GM19452 (cell line): ENCODE results near the gene DAPP1.
"Not testable (repeated sequence)": the region's sequence is repeated elsewhere in the genome, so short reads cannot be mapped to it uniquely, and the experiment has no call there.

Experiments
- ATAC-seq: cut with Tn5 transposase; IDR thresholded peaks from one replicate; pipeline ENCODE4 v1.9.1; 2021; ENCODE audit not compliant: unreplicated experiment

DAPP1 gene

GRCh38 chr4:99816545-99817308 lies at the start of gene DAPP1:
TSS of gene DAPP1 (plus strand) at chr4:99816827. CDS start at chr4:99816914, 87 bp downstream.
- peak; percentile 94 for ATAC-seq

- ATAC-seq, result not testable (repeated sequence)
These were observed 45.8 kb upstream of the DAPP1 start for GRCh38 chr4:99770842-99771241.

GRCh38 chr4:99783940-99784339 lies 32.7 kb upstream of the DAPP1 start:
- ATAC-seq, result no peak

GRCh38 chr4:99784842-99785241 lies 31.8 kb upstream of the DAPP1 start:
- no peak for ATAC-seq

- ATAC-seq, result no peak
These were observed 25.6 kb upstream of the DAPP1 start for GRCh38 chr4:99790796-99791617.

- no peak for ATAC-seq
These were observed 16.2 kb upstream of the DAPP1 start for GRCh38 chr4:99800332-99801004.

- no peak for ATAC-seq
These were observed 15.5 kb upstream of the DAPP1 start for GRCh38 chr4:99801005-99801699.

GRCh38 chr4:99803566-99804101 lies 13.0 kb upstream of the DAPP1 start:
- no peak for ATAC-seq

- no peak for ATAC-seq
These were observed 10.1 kb upstream of the DAPP1 start for GRCh38 chr4:99806545-99806944.

GRCh38 chr4:99807666-99808065 lies 9.0 kb upstream of the DAPP1 start:
- no peak for ATAC-seq

- peak; percentile 90 for ATAC-seq
These were observed 8.3 kb upstream of the DAPP1 start for GRCh38 chr4:99808260-99808857.

- no peak for ATAC-seq
These were observed 7.3 kb upstream of the DAPP1 start for GRCh38 chr4:99809326-99809725.

- ATAC-seq, result no peak
These were observed 6.1 kb upstream of the DAPP1 start for GRCh38 chr4:99810536-99810935.

GRCh38 chr4:99811117-99811516 lies 5.5 kb upstream of the DAPP1 start:
- ATAC-seq, result no peak

- ATAC-seq, result no peak
These were observed 4.8 kb upstream of the DAPP1 start for GRCh38 chr4:99811850-99812249.

- ATAC-seq, result no peak
These were observed 1.0 kb upstream of the DAPP1 start for GRCh38 chr4:99815597-99816011.

GRCh38 chr4:99817309-99817890 lies 773 bp downstream of the DAPP1 start:
- ATAC-seq, result no peak

GRCh38 chr4:99818661-99819060 lies 2.0 kb downstream of the DAPP1 start:
- no peak for ATAC-seq

GRCh38 chr4:99821918-99822503 lies 5.4 kb downstream of the DAPP1 start:
- ATAC-seq, result peak; percentile 78

GRCh38 chr4:99822734-99823133 lies 6.1 kb downstream of the DAPP1 start:
- ATAC-seq, result no peak
